Ishikawa (cell line): ENCODE results near the gene C11orf98.

Source experiments
- CEBPB ChIP-seq: IDR thresholded peaks from 2 replicates; pipeline ENCODE4 v1.6.1; 2012
- CREB1 ChIP-seq: IDR thresholded peaks from 2 replicates; pipeline ENCODE4 v1.6.1; 2012; ENCODE audit warnings: low read depth
- EGR1 ChIP-seq: IDR thresholded peaks from 2 replicates; pipeline ENCODE4 v1.6.1; 2012
- EP300 ChIP-seq: IDR thresholded peaks from 2 replicates; pipeline ENCODE4 v1.6.1; 2012; ENCODE audit warnings: borderline replicate concordance
- FOXM1 ChIP-seq: IDR thresholded peaks from 2 replicates; pipeline ENCODE4 v1.6.1; 2012; ENCODE audit warnings: low read depth, borderline replicate concordance
- MAX ChIP-seq: IDR thresholded peaks from 2 replicates; pipeline ENCODE4 v1.6.1; 2012
- NFIC ChIP-seq: IDR thresholded peaks from 2 replicates; pipeline ENCODE4 v1.6.1; 2012
- RAD21 ChIP-seq: IDR thresholded peaks from 2 replicates; pipeline ENCODE4 v1.6.1; 2012; ENCODE audit warnings: low read depth
- REST ChIP-seq: IDR thresholded peaks from 2 replicates; pipeline ENCODE4 v1.6.1; 2012; ENCODE audit warnings: low read depth, mild to moderate bottlenecking
- TAF1 ChIP-seq: IDR thresholded peaks from 2 replicates; pipeline ENCODE4 v1.6.1; 2012; ENCODE audit warnings: low read depth, mild to moderate bottlenecking
- TCF12 ChIP-seq: IDR thresholded peaks from 2 replicates; pipeline ENCODE4 v1.6.1; 2012; ENCODE audit warnings: low read depth
- TEAD4 ChIP-seq: IDR thresholded peaks from 2 replicates; pipeline ENCODE4 v1.6.1; 2012
- USF1 ChIP-seq: IDR thresholded peaks from 2 replicates; pipeline ENCODE4 v1.6.1; 2012
- YY1 ChIP-seq: IDR thresholded peaks from 2 replicates; pipeline ENCODE4 v1.6.1; 2012; ENCODE audit warnings: low read depth
- ZBTB7A ChIP-seq: IDR thresholded peaks from 2 replicates; pipeline ENCODE4 v1.6.1; 2012; ENCODE audit warnings: low read depth

C11orf98 gene

GRCh38 chr11:62677714-62678113 is 12.7 kb upstream of the C11orf98 start:
- TF ChIP-seq MAX (no peak), FOXM1 (no peak), RAD21 (no peak), YY1 (no peak), TAF1 (no peak), USF1 (no peak), TEAD4 (no peak), NFIC (no peak), CREB1 (no peak), REST (no peak), ZBTB7A (no peak), CEBPB (no peak), EP300 (no peak), EGR1 (no peak)

GRCh38 chr11:62677156-62677555 is 12.1 kb upstream of the C11orf98 start:
- no peak for TF ChIP-seq CREB1
- TF ChIP-seq TCF12: no peak
- TF ChIP-seq MAX: no peak
- TF ChIP-seq ZBTB7A: no peak
- no peak for TF ChIP-seq TEAD4
- TF ChIP-seq REST: no peak
- no peak for TF ChIP-seq CEBPB
- no peak for TF ChIP-seq EGR1
- no peak for TF ChIP-seq RAD21
- TF ChIP-seq TAF1: no peak
- TF ChIP-seq YY1: no peak
- no peak for TF ChIP-seq USF1
- TF ChIP-seq EP300: no peak
- no peak for TF ChIP-seq NFIC
- TF ChIP-seq FOXM1: no peak

- no peak for TF ChIP-seq NFIC
- no peak for TF ChIP-seq YY1
- no peak for TF ChIP-seq EP300
- TF ChIP-seq EGR1: no peak
- no peak for TF ChIP-seq FOXM1
Measured at GRCh38 chr11:62676698-62677097, 11.7 kb upstream of the C11orf98 start.

- TF ChIP-seq EP300 (no peak), TAF1 (no peak), REST (no peak), MAX (no peak), EGR1 (no peak), YY1 (no peak), TCF12 (no peak), CEBPB (no peak), FOXM1 (no peak), USF1 (no peak), RAD21 (no peak), NFIC (no peak), CREB1 (no peak), TEAD4 (no peak), ZBTB7A (no peak)
Measured at GRCh38 chr11:62673196-62673525, 8.2 kb upstream of the C11orf98 start.
